H1 (cell line): ENCODE results near the gene KAT14. TPM values are rescaled to one million over a fixed set of nuclear protein-coding genes. Genes with fewer than 3 reads are reported as not detected.

Experiments used
- CTCF ChIA-PET: fragments of 300-600 bp; sonication (Branson Sonifier 250); formaldehyde crosslinking; loops from one replicate; lab custom pipeline; 2021; ENCODE audit not compliant: partially characterized antibody; lab: Charles Lee
- POLR2A ChIA-PET: fragments of 300-600 bp; sonication (Branson Sonifier 250); formaldehyde crosslinking; loops from one replicate; lab custom pipeline; 2021; ENCODE audit warnings: inconsistent platforms; ENCODE audit not compliant: partially characterized antibody; lab: Charles Lee
- DNase-seq, 2 experiments: peaks; one replicate each; pipeline versions ENCODE4 v3.0.0 to v3.0.0-alpha.2; 2010 to 2022; ENCODE audit warnings: low spot score in 2 of 2, low read depth in 1 of 2, mixed read lengths in 1 of 2
- FAIRE-seq: peaks from 2 replicates; lab custom pipeline; 2011; peaks lifted over from hg19 to GRCh38; lab: Jason Lieb, UNC
- H2AFZ ChIP-seq: 2 replicates; pipeline ENCODE4 v1.8.1; 2012; ENCODE audit warnings: low read length, inconsistent platforms
- H2AK5ac ChIP-seq: 2 replicates; pipeline ENCODE4 v1.6.1; 2013; ENCODE audit warnings: low read depth, low read length
- H2BK120ac ChIP-seq: replicated peaks from 2 replicates; pipeline ENCODE3; 2013; ENCODE audit warnings: low read depth, low read length, inconsistent platforms
- H2BK12ac ChIP-seq: 2 replicates; pipeline ENCODE4 v1.6.1; 2013; ENCODE audit warnings: low read depth, low read length
- H2BK15ac ChIP-seq: 2 replicates; pipeline ENCODE4 v1.6.1; 2013; ENCODE audit warnings: low read length
- H2BK20ac ChIP-seq: 2 replicates; pipeline ENCODE4 v1.6.1; 2013; ENCODE audit warnings: low read length
- H2BK5ac ChIP-seq: 2 replicates; pipeline ENCODE4 v1.6.1; 2013; ENCODE audit warnings: low read depth, low read length
- H3K14ac ChIP-seq: 2 replicates; pipeline ENCODE4 v1.6.1; 2013; ENCODE audit warnings: inconsistent platforms; ENCODE audit not compliant: insufficient read length
- H3K18ac ChIP-seq: 2 replicates; pipeline ENCODE4 v1.6.1; 2013; ENCODE audit warnings: low read length; ENCODE audit errors: extremely low read depth
- H3K23ac ChIP-seq: 2 replicates; pipeline ENCODE4 v1.6.1; 2013; ENCODE audit warnings: inconsistent platforms; ENCODE audit not compliant: insufficient read length
- H3K23me2 ChIP-seq: 2 replicates; pipeline ENCODE4 v1.6.1; 2013; ENCODE audit warnings: low read depth, low read length
- H3K27ac ChIP-seq: 2 replicates; pipeline ENCODE4 v1.6.1; 2011; ENCODE audit warnings: low read depth, low read length, inconsistent platforms
- H3K27me3 ChIP-seq, 4 experiments: replicated peaks in 1 of 4; 1 replicate in 1 of 4; 2 replicates in 3 of 4; pipeline versions ENCODE4 v1.6.1 to v1.8.1; 2011 to 2013; ENCODE audit warnings: low read length in 3 of 4, mild to moderate bottlenecking in 3 of 4, inconsistent platforms in 2 of 4, mixed read lengths in 2 of 4, moderate library complexity in 1 of 4; ENCODE audit not compliant: control insufficient read depth in 3 of 4, insufficient read depth in 3 of 4; ENCODE audit errors: extremely low read depth in 1 of 4
- H3K36me3 ChIP-seq, 4 experiments: 2 replicates each; pipeline versions ENCODE4 v1.6.1 to v1.8.1; 2011 to 2013; ENCODE audit warnings: mild to moderate bottlenecking in 4 of 4, low read length in 3 of 4, moderate library complexity in 2 of 4, control low read depth in 1 of 4, inconsistent platforms in 1 of 4; ENCODE audit not compliant: insufficient read depth in 4 of 4, control insufficient read depth in 2 of 4
- H3K4ac ChIP-seq: replicated peaks from 2 replicates; pipeline ENCODE3; 2013; ENCODE audit warnings: low read length, low read depth, mixed read lengths, inconsistent platforms; ENCODE audit not compliant: insufficient read length
- H3K4me1 ChIP-seq, 4 experiments: replicated peaks in 1 of 4; 1 replicate in 1 of 4; 2 replicates in 3 of 4; pipeline versions ENCODE4 v1.6.1 to v1.8.1; 2011 to 2013; ENCODE audit warnings: low read length in 3 of 4, inconsistent platforms in 2 of 4, mixed read lengths in 1 of 4; ENCODE audit not compliant: insufficient read depth in 4 of 4, control insufficient read depth in 3 of 4
- H3K4me2 ChIP-seq, 2 experiments: 2 replicates each; pipeline versions ENCODE4 v1.6.1 to v1.8.1; 2011 to 2013; ENCODE audit warnings: low read depth in 2 of 2, low read length in 2 of 2, control low read depth in 1 of 2, inconsistent platforms in 1 of 2, mild to moderate bottlenecking in 1 of 2; ENCODE audit not compliant: insufficient read depth in 1 of 2
- H3K4me3 ChIP-seq, 4 experiments: fragments of 200-600, 300-600 bp in 1 of 4; sonication (generic), shearing (Covaris generic), sonication (Bioruptor Twin) in 1 of 4; 2 replicates each; pipeline versions ENCODE4 v1.5.1 to v1.8.1; 2011 to 2016; ENCODE audit warnings: low read length in 4 of 4, low read depth in 3 of 4, control low read depth in 2 of 4, inconsistent platforms in 2 of 4, mild to moderate bottlenecking in 2 of 4, mixed read lengths in 1 of 4, moderate library complexity in 1 of 4; ENCODE audit not compliant: insufficient read depth in 2 of 4; ENCODE audit errors: extremely low read depth in 1 of 4
- H3K56ac ChIP-seq: replicated peaks from 2 replicates; pipeline ENCODE3; 2013; ENCODE audit warnings: low read depth, mild to moderate bottlenecking, mixed read lengths, low read length, inconsistent platforms; ENCODE audit not compliant: insufficient read length
- H3K79me1 ChIP-seq: 2 replicates; pipeline ENCODE4 v1.6.1; 2013; ENCODE audit warnings: low read depth, low read length, control low read depth
- H3K79me2 ChIP-seq, 2 experiments: 2 replicates each; pipeline versions ENCODE4 v1.6.1 to v1.8.1; 2012 to 2013; ENCODE audit warnings: low read length in 2 of 2, mild to moderate bottlenecking in 2 of 2, inconsistent platforms in 1 of 2; ENCODE audit not compliant: insufficient read depth in 2 of 2, control insufficient read depth in 1 of 2
- H3K9ac ChIP-seq, 4 experiments: replicated peaks in 1 of 4; 1 replicate in 1 of 4; 2 replicates in 3 of 4; pipeline versions ENCODE4 v1.6.1 to v1.8.1; 2011 to 2013; ENCODE audit warnings: low read depth in 3 of 4, low read length in 3 of 4, control low read depth in 2 of 4, mild to moderate bottlenecking in 2 of 4, moderate library complexity in 2 of 4, inconsistent platforms in 1 of 4; ENCODE audit errors: extremely low read depth in 1 of 4
- H3K9me3 ChIP-seq, 2 experiments: 2 replicates each; pipeline versions ENCODE4 v1.6.1 to v1.8.1; 2012 to 2013; ENCODE audit warnings: mild to moderate bottlenecking in 2 of 2, moderate library complexity in 2 of 2, control low read depth in 1 of 2, inconsistent platforms in 1 of 2, low read depth in 1 of 2, low read length in 1 of 2, mixed read lengths in 1 of 2; ENCODE audit not compliant: insufficient read depth in 2 of 2
- H4K20me1 ChIP-seq, 2 experiments: replicated peaks in 1 of 2; 2 replicates each; pipeline versions ENCODE3 to v1.8.1; 2011 to 2013; ENCODE audit warnings: inconsistent platforms in 2 of 2, low read length in 2 of 2, mild to moderate bottlenecking in 1 of 2; ENCODE audit not compliant: insufficient read depth in 2 of 2, control insufficient read depth in 1 of 2
- H4K5ac ChIP-seq: 2 replicates; pipeline ENCODE4 v1.6.1; 2013; ENCODE audit warnings: low read length, low read depth, mixed read lengths, inconsistent platforms; ENCODE audit not compliant: insufficient read length
- H4K8ac ChIP-seq: 2 replicates; pipeline ENCODE4 v1.8.0; 2013; ENCODE audit warnings: mild to moderate bottlenecking, moderate library complexity, low read length, inconsistent platforms; ENCODE audit not compliant: insufficient read depth; ENCODE audit errors: extremely low read depth
- H4K91ac ChIP-seq: replicated peaks from 2 replicates; pipeline ENCODE3; 2013; ENCODE audit warnings: low read length, mixed read lengths, inconsistent platforms; ENCODE audit not compliant: insufficient read length
- CREB1 ChIP-seq: IDR thresholded peaks from 2 replicates; pipeline ENCODE4 v1.6.1; 2012; ENCODE audit warnings: inconsistent platforms
- SIRT6 ChIP-seq: IDR thresholded peaks from one replicate; pipeline ENCODE4 v1.7.1; 2012; ENCODE audit warnings: low read length, inconsistent platforms
- SIX5 ChIP-seq: IDR thresholded peaks from 2 replicates; pipeline ENCODE4 v1.6.1; 2011; ENCODE audit warnings: mild to moderate bottlenecking, low read depth, low read length
- SUZ12 ChIP-seq: fragments of 200-600 bp; sonication (generic); IDR thresholded peaks from 2 replicates; pipeline ENCODE4 v1.6.1; 2012; ENCODE audit warnings: mild to moderate bottlenecking, inconsistent platforms, low read length, moderate library complexity, mixed read lengths
- TBP ChIP-seq: IDR thresholded peaks from 2 replicates; pipeline ENCODE4 v1.6.1; 2011; ENCODE audit warnings: low read depth, low read length, improper control_type of control experiment
- WGBS, 2 experiments: shearing (Covaris generic) in 1 of 2; methylation state at CpG; one replicate each; pipeline versions ENCODE4 v1.1.6 to v1.1.7; 2013 to 2015; ENCODE audit warnings: low lambda C conversion rate in 2 of 2, mixed read lengths in 2 of 2, inconsistent platforms in 1 of 2, low coverage in 1 of 2, missing lambda C conversion rate in 1 of 2; ENCODE audit not compliant: insufficient replicate concordance in 2 of 2, insufficient coverage in 1 of 2, insufficient read length in 1 of 2; ENCODE audit errors: extremely low coverage in 1 of 2, missing lambda C conversion rate in 1 of 2; 5-methylcytosine and 5-hydroxymethylcytosine counted together
- polyA plus RNA-seq, 7 experiments: library from polyadenylated mRNA; depleted of rRNA in 3 of 7; stranded (reverse) in 5 of 7; unstranded in 2 of 7; fragments of >200 nt in 5 of 7; fragments of 200-250 nt in 2 of 7; gene quantifications; 1 replicate in 5 of 7; 2 replicates in 1 of 7; 4 replicates in 1 of 7; pipeline versions ENCODE4 v1.2.1 to v1.2.3, GENCODE V29; 2011 to 2013; ENCODE audit warnings: missing spikeins in 2 of 7, mixed read lengths in 2 of 7
- total RNA-seq: library from RNA; stranded (reverse); fragmentation: NEBNext Ultra II Directional; extraction: Animal tissue kit (Norgen Biotek cat#: 25700); gene quantifications from 2 replicates; pipeline ENCODE4 v1.2.1, GENCODE V29; 2021
- TF ChIP-seq, protein P1 (sequence below): IDR thresholded peaks from 2 replicates; pipeline ENCODE4 v1.6.1; 2011; ENCODE audit warnings: low read depth, mild to moderate bottlenecking, low read length; ENCODE audit not compliant: insufficient read depth

KAT14 gene
- total and polyA plus RNA-seq, 2 of the 8 experiments (the other 6 are each of a cell fraction or from before 2014, with no cell fraction given): 17.3 to 29.3 TPM

- H3K18ac ChIP-seq: no peak overlapping the region
- no peak overlapping the region for H3K23ac ChIP-seq
- no peak overlapping the region for H3K4me2 ChIP-seq
- ChIA-PET CTCF (no interaction called here), POLR2A (no interaction called here)
- no peak overlapping the region for H3K56ac ChIP-seq
- no peak overlapping the region for H4K5ac ChIP-seq
- DNase-seq (no peak), FAIRE-seq (no peak)
- H2BK12ac ChIP-seq: no peak overlapping the region
- no peak overlapping the region for H2AK5ac ChIP-seq
- no peaks in the 10 kb centered on the region for H3K9me3 ChIP-seq
- H3K23me2 ChIP-seq: no peaks in the 10 kb centered on the region
- H3K79me1 ChIP-seq: no peaks in the 10 kb centered on the region
- no peaks in the 10 kb centered on the region for H3K27me3 ChIP-seq
- H2BK20ac ChIP-seq: no peak overlapping the region
- H2BK5ac ChIP-seq: no peak overlapping the region
- 82% methylated on average over 6 of the region's 6 CpGs; no CpG with 5 or more reads in 1 of the 2 experiments for WGBS, 2 experiments
- H3K4me3 ChIP-seq: no peak overlapping the region
- H3K4ac ChIP-seq: no peak overlapping the region
- H2BK120ac ChIP-seq: no peak overlapping the region
- no peak overlapping the region for H2BK15ac ChIP-seq
- H4K91ac ChIP-seq: no peak overlapping the region
- H3K4me1 ChIP-seq: no peaks in the 10 kb centered on the region
- no peak overlapping the region for H2AFZ ChIP-seq
- no peaks in the 10 kb centered on the region for H3K36me3 ChIP-seq
- H3K27ac ChIP-seq: no peak overlapping the region
- H3K9ac ChIP-seq: no peak overlapping the region
- H3K14ac ChIP-seq: no peak overlapping the region
- no peak overlapping the region for H4K8ac ChIP-seq
- no peaks in the 10 kb centered on the region for H4K20me1 ChIP-seq
- TF ChIP-seq CREB1 (no peak), TBP (no peak), SIX5 (no peak), SIRT6 (no peak), SUZ12 (no peak)
- TF ChIP-seq, protein P1, sequence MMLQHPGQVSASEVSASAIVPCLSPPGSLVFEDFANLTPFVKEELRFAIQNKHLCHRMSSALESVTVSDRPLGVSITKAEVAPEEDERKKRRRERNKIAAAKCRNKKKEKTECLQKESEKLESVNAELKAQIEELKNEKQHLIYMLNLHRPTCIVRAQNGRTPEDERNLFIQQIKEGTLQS: no peak
- no peaks in the 10 kb centered on the region for H3K79me2 ChIP-seq
Measured at GRCh38 chr20:18218280-18218679, 80.6 kb downstream of the KAT14 start.
